ELR (cell line): ENCODE data around the gene NOC2L.
A peak's percentile ranks its signal among the peaks of the same experiment; 100 is the strongest.

Source experiments
- DNase-seq: peaks from one replicate; pipeline ENCODE4 v3.0.0-alpha.2; 2015; ENCODE audit warnings: low read depth

NOC2L gene

GRCh38 chr1:942864-943533 is 16.1 kb downstream of the NOC2L start:
- no peak for DNase-seq

- DNase-seq = peak; percentile 33
Measured at GRCh38 chr1:942411-942821, 16.6 kb downstream of the NOC2L start.

- peak; percentile 78 for DNase-seq
Measured at GRCh38 chr1:941588-942383, 17.3 kb downstream of the NOC2L start.

- DNase-seq = no peak
Measured at GRCh38 chr1:941015-941587, 18.0 kb downstream of the NOC2L start.

DNA sequence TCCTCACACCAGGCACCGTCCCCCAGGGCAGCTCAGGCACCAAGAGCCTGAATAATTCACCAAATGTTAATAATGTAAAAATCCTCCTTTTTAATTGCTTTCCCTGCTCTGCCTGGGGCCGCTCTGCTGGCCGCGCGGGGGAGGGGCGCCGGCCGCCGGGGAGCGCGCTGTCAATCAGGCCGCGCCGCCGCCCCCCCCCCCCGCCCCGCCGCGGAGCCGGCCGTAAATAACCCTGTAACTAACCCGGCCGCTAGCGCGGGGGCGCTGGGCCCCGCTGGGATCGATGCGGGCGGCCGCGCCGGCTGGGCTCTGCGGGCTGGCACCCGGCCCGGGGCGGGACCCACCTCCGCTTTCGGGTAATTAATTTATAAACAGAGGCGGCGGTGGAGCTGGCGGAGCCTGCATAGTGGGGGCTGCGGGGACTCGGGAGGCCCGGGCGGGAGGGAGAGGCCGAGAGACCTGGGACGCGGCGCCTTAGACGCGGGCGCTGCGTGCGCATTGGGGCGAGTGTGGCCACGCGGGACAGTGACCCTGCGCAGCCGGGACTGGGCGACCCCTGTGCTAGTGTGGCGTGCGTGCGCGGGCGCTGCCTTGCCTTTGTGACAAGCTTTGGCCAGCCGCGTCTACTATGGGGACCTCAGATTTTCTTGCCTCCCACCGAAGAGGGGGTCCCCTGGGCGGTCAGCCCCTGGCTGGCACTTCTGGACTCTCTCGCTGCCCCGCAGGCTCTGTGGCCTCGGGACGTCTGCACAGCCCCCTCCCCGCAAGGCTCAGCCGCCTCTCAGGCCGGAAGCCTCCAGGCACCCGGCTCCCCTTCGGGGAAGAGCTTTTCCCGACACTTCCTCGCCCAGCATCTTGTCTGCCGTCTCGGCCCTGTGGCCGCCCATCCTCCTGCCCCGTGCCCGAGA is 18.7 kb downstream of the NOC2L start:
- peak; percentile 59 for DNase-seq

- DNase-seq = no peak
Measured at GRCh38 chr1:939511-940106, 19.4 kb downstream of the NOC2L start.

- no peak for DNase-seq
Measured at GRCh38 chr1:938711-939489, 20.2 kb downstream of the NOC2L start.

DNA sequence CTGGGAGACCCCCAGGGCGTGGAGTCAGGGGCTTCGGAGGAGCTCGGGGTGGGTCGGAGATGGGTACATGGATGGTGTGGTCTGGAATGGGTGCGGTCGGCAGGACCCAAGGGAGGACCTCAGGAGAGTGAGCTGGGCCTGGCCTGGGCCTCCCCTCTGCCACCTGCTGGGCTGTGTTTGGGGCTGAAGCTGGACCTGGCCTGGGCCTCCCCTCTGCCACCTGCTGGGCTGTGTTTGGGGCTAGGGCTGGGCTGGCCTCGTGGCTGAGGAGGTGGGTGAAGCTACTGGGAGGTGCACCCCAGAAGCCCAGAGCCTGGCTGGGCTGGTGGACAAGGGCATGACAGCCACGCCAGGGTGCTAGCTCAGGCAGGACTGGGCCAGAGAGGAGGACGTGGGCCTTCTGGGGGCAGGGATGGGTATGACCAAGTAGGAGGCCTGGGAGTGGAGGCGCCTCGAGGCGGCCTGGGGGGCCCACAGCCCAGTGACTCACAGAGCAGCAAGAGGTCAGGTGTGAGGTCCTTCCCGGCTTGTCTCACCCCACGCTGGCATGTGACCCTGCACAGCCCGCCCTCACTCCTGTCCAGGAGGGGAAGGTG is 20.9 kb downstream of the NOC2L start:
- peak; percentile 64 for DNase-seq

- no peak for DNase-seq
Measured at GRCh38 chr1:937521-937920, 21.5 kb downstream of the NOC2L start.

DNA sequence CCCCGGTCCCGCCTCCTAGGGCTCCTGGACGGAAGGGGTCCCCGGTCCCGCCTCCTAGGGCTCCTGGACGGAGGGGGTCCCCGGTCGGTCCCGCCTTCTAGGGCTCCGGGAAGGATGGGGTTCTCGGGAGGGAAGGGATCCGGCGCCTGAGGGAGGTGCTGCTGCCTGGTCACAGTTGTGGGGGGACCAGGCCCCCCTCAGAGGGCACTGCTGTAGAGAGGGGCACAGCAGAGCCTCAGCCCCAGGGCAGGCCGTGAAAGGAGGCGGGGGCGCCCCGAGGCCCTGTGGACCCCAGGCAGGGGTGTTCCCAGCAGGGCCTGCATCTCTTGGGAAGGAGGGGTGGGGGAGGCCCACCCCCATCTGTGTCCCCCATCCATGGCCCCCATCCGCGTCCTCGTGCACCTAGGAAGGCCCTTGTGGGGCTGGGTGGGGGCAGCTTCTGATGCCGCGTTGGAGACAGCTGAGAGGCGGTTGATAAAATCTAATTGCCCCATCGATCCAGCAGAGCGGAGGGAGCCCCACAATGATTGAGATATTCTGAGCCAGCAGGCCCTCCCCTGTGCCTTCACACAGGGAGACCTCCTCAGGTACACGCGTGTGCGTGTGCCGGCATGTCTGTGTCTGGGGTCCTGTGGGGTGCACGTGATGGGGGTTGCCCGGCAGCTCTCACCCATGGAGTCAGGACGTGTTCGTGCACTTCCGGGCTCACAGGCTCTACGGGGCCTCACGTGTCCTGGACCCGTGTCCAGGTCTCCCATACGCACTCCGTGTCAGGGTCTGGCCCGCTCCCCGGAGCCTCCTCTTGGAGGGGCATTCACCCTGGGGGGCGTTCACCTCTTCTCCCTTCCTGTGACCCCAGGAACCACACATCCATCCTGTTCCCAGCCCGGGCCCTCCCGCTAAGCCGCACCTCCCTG is 22.4 kb downstream of the NOC2L start:
- no peak for DNase-seq

DNA sequence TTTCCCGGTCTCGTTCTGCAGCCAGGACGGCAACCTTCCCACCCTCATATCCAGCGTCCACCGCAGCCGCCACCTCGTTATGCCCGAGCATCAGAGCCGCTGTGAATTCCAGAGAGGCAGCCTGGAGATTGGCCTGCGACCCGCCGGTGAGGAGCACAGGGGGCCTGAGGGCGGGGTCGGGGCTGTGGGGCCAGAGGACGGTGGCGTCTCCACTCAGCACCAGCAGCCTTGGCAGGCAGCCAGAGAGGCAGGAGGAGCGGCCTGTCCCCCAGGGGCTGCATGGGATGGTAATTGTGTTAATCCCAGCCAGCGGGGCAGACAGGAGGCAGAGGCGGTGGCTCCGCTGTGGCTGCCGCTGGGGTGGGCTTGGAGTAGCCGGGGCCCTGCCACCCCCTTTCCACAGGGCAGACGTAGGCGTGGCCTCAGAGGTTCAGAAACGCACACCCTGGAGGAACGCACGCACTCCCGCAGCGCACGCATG is 23.3 kb downstream of the NOC2L start:
- DNase-seq = no peak

DNA sequence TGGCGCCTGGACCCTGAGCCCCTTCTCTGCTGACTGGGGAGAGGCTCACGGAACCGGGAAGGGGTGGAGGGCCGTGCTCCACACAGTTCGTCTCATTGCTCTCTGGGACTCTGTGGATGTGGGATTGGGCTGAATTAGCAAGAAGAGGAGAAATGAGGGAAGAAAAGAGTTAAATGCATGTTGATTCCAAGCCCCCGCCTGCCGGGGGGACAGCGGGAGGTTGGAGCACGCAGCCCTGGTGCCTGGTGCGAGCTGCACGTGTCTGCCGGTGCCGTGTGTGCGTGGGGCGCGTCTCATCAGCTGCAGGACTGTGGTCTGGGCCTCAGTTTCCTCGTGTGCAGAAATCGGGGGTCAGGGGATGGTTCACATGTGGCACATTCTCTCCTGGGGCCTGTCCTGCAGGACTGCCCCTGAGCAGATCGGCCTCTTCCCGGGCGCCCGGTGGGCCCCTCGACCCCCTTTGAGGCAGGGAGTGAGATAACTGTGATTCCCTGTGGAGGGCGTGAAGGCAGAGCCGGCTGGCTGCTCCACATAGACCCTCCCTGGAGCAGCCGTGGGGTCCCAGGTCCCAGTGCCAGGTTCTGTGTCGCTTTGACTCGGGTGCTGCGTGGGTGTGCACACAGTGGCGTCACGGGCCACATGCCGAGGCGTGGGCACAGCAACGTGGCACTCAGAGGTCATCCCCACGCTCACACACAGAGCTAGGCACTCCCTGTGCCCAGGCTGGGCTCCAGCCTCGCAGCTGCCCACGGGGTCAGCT is 23.9 kb downstream of the NOC2L start:
- DNase-seq = no peak

- DNase-seq = no peak
Measured at GRCh38 chr1:933603-933940, 25.5 kb downstream of the NOC2L start.

DNA sequence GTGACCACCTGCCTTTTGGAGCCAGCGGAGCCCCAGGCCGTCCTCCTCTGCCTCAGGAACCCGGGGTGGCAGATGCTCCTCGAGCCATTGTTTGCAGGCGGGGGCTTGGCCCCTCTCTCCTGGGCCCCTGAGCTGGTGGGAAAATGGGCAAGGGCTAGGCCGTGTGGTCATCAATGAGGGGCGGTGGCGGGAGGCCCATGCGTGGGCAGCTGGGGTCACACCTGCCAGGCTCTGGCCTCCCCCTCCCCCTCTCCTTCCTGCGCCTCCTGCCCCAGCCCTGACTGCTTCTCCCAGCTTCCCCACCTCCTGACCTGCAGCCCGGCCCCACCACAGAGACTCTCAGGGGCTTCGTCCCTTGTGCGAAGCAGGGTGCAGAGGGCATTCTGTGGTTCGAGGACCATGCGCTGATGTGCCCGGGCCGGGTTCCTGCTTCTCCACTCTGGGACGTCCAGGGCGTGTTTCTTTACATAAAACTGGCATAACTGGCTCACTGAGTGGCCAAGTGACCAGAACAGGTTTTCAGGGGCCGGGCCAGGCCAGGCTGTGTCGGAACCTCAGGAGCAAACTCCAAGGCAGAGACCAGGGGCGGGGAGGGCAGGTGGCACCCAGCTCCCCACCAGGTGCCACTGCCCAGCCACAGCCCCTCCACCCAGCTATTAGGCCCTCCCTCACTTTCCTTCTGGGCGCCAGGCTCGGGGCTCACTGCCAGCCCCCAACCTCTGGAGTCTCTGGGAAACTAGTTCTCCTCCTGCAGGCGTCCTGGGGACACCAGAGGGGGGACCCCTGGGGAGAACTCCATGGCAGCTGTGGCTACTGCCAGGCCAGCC is 26.1 kb downstream of the NOC2L start:
- no peak for DNase-seq

DNA sequence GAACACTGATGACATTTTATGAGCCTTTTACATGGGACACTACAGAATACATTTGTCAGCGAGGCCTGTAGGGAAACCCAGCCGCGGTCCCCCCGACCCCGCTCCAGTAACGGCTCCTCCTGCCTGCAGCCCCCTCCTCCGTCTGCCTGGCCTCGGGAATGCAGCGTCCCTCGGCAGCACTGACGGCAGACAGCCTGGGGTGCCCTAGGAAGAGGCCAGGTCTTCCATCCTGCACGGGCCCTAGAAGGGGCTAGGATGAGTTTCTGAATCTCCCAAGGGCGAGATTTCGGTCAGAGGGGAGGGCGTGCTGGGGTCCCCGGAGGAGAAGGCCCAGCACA is 26.9 kb downstream of the NOC2L start:
- no peak for DNase-seq

GRCh38 chr1:931380-932172 is 27.5 kb downstream of the NOC2L start:
- DNase-seq = no peak

GRCh38 chr1:930633-931138 is 28.4 kb downstream of the NOC2L start:
- no peak for DNase-seq
